Occipital lobe (tissue), 2 donors: ENCODE measurements around the gene CPT1A. TPM values are rescaled to one million over a fixed set of nuclear protein-coding genes. Genes with fewer than 3 reads are reported as not detected.
"Not testable (repeated sequence)": the region's sequence is repeated elsewhere in the genome, so short reads cannot be mapped to it uniquely, and the experiment has no call there.

Experiments
- DNase-seq: peaks from one replicate; lab custom pipeline; 2025; lab: John Stamatoyannopoulos, UW
- total RNA-seq: library from RNA; depleted of rRNA; stranded (reverse); fragments of >200 nt; gene quantifications from one replicate; pipeline ENCODE4 v1.2.3, GENCODE V29; 2014

Gene CPT1A
- 5.5 TPM for total RNA-seq

DNA sequence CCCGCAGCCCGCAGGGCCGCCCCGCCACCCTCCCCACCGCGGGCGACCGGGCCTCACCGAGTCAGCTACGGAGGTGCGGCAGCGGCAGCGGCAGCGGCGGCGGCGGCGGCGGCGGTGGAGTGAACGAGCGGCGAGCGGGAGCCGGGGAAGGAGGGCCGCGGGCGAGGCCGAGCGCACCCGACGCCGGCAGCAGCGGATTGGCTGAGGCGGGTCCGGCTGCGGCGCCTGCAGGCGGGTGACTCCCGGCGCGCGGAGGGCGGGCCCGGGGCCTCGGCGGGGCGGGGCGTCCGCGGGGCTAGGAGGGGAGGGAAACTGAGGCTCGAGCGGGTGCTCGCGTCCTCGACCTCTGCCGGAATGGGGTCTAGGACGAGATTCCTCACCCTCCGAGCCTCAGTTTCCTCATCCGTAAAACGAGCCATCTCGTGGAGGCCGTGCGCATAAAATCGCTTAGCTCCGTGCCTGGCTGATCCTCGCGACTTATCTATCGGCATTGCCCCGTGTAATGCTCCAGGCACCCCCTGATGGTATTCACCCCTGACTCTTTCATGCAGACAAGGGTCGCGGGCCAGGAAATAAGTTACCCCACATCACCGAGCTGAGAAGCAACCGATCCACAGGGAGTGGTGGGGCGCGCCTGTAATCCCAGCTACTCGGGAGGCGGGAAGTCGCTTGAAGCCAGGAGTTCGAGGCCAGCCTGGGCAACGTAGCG, at the start of gene CPT1A:
CPT1A (minus strand) TSS at position 199 of the 709 bp plus-strand sequence. CDS start 26,442 bp downstream, outside the sequence.
- peak; percentile 47 for DNase-seq

DNA sequence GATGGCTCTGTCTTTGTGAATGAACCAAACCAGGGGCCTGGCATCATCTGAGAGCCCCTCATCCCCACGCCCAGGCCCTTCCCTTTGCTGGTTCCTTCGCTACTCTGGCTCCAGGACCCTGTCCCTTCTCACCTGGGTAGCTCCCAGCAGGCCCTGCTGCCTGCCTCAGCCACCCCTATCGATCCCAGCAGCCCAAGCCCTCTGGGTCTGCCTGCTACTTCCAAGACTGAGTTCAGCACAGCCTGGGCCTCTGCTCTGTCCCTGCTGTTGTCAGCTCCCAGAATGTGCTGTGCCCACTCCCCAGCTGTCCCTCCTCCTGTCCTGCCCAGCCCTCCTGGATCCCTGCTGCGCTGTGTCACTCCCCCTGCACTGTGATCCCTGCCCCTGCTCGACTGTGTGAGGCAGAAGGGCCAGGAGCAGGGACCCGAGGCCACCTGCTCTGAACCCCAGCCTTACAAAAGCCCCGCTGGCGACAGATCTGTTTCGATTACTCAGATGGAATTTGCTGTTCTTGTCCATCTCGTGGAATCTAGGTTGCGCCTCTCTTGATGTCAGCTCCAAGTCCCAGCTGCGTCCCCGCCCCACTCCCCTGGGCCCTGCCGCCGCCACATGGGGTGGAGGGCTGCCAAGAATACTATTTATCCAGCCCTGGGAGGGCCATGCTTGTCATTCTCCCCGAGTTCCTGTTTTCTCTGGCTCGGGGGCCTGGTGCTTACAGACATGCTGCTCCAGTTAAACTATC, 48.9 kb upstream of the CPT1A start:
- DNase-seq = peak; percentile 34

GRCh38 chr11:68889948-68890446, 48.3 kb upstream of the CPT1A start:
- no peak for DNase-seq

GRCh38 chr11:68884827-68885226, 43.1 kb upstream of the CPT1A start:
- not testable (repeated sequence) for DNase-seq

- no peak for DNase-seq
These were observed 40.7 kb upstream of the CPT1A start for GRCh38 chr11:68882391-68882790.

DNA sequence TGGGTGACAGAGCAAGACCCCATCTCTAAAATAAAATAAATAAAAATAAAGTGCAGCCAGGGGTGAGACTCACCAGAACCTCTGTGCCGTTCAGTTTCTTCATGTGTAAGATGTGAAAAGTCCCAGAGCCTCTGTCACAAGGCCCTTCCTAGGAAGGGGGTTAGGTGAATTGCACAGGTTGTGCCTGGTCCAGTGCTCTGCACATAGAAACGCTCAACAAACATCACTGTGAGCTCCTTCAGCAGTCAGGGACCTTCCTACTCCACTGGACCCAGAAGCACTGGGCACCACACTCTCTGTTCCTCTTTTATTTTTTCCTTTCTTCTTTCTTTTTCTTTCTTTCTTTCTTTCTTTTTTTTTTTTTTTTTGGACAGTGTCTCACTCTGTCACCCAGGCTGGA, 39.6 kb upstream of the CPT1A start:
- no peak for DNase-seq

DNA sequence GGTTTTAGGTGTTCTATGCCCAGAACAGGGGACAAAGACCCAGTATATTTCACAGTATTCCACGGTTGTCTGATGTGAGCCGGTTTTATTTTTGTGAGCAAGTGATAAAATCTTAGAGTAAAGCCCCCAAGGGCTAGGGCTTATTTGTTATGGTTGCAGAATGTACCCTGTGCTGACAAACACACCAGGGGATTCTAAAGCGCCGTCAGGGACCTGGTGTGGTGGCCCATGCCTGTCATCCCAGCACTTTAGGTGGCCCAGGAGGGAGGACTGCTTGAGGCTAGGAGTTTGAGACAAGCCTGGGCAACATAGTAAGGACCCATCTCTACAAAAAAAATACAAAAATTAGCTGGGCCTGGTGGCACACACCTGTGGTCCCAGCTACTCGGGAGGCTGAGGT, 39.1 kb upstream of the CPT1A start:
- DNase-seq = no peak

DNA sequence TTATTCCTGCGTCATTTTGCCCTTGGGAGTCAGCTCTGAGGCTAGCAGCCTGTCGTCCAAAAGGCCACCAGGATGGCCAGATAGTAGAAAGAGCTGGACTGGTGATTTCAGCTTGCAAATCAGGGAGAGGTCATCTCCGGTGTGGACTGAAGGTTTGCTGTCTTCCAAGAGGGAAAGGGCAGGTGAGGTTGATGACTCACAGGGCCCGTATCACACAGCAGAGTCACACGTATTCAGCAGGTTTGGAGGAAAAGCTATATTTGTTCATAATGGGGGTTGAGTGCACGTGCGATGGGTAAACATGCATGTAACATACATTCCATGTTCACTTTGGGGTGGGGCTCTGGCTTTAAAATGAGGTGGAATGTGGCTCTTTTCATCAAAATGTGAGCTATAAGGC, 36.3 kb upstream of the CPT1A start:
- DNase-seq = no peak

- DNase-seq = no peak
These were observed 30.7 kb upstream of the CPT1A start for GRCh38 chr11:68872216-68873003.

DNA sequence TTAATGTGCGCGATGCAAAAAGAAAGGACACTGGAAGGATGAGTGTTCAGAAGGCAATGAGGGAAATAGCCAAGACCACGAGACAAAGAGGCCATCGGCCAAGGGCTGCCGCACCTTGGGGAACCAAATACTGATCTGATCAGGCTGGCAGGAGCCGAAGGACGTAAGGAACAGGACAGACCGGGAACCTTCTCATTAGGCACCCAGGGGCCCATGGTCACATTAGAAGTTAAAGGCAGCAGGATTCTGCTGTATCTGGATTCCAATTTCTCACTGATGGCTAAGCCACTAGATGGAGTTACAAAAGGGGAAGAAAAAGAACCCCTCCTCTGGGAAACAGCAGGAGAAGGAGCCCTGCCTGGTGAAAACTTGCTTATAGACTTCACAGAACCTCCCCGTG, 28.8 kb upstream of the CPT1A start:
- DNase-seq = no peak

DNA sequence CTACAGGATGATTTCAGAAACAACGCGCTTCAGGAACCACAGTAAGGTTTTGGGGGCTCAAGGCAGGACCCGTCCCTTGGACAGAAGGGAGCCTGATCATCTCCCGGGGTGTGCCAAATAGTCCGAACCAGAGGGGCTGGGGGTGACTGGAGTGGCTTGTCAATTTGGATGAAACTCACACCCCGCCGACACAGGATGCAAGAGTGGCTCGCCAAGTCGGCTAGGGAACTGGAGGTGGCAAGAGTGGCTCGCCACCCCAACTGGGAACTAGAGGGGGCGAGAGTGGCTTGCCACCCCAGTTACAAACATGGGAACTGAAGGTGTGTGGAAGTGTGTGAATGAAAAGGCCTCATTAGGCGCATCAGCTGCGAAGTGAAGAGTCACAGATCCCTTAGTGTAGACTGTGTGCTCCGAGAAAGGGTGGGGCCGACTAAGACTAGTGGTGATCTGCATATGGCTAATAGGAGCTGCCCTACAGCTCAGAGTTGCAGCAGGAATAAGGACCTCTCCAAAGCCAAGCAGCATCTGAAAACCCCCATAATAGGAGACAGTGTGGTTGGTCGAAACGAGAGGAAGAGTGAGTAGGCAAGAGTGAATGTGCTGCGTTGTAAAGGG, 26.6 kb upstream of the CPT1A start:
- DNase-seq = no peak

DNA sequence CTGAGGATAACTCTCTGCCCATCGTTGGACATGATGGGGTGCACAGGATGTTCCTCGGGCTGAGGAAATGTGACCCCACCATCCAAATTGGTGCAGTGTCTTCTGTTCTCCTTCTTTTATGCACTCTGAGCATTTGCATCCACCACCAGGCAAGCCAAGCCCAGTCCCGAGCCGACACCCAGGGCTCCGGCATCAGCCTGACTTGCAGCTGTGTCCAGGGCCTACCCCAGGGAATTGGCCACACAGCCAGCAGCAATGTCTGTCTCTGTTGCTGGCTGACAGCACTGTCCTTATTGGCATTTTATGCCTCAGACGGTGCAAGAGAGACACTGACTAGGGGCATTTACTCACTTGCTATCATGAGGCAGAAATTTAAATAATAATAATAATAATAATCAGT, 25.4 kb upstream of the CPT1A start:
- no peak for DNase-seq

DNA sequence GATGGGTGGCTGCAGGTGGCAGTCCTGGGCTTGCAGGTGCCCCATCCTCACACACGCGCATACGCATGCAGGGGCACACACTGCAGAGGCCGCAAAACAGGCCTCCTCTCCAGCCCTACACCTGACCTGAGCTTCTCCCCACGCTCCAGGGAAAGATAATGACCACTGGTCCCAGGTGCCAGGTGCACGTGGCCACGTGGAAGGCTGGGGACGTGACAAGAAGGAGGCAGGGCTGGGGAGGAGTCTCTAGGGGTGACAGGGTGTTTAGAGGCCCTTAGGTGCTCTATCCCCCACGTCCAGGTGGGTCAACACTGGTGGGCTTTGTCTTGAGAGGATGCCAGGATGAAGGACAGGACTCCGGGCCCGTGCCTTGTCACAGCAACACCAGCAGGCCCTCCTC, 23.5 kb upstream of the CPT1A start:
- DNase-seq = no peak

DNA sequence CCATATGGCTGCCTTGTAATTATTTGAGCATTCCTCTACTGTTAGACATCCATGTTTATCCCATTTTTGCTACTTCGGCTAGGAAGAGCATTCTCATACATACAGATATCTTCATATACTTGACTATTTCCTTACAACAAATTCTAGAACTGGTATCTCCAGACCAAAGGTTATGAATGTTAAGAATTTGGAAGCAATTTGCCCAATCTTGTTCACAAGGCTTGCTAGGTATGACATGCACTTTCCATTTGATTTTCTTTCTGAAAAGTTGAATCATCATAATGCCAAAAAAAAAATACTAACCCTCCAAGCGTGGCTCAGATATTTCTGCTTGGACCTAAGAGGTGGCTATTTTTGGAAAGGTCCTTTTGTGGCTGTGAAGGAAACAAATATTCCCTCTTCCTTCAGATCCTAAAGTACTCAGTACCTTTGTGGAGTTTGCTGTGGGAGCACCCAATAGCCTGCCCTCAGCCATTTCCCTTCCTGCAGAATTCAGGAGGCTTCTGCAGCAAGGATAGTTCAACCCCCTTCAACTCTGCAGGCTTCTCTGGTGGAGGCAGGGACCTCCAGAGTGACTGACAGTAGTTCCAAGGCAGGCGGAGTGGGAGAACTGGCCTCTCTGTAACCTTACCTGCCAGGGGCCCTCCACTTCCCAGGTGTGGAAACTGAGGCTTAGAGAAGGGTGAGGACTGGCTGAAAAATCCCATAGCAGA, 22.0 kb upstream of the CPT1A start:
- no peak for DNase-seq

DNA sequence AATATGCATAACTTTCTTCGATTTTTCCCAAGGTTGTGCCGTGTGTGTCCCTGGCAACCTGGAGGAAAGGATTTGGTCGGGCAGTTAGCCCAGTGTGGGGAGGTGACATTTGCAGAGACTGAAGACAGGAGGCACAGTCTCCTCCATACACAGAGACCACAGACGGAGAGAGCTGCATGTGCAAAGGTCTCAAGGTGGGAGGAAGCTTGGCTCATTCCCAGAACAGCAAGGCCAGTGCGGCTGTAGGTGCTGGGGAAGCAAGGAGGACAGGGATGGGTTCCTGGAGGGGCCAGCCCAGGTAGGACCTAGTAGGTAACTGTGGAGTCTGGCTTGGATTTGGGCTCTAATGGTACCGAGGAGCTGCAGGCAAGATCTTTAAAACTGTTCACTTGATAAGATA, 20.7 kb upstream of the CPT1A start:
- no peak for DNase-seq

DNA sequence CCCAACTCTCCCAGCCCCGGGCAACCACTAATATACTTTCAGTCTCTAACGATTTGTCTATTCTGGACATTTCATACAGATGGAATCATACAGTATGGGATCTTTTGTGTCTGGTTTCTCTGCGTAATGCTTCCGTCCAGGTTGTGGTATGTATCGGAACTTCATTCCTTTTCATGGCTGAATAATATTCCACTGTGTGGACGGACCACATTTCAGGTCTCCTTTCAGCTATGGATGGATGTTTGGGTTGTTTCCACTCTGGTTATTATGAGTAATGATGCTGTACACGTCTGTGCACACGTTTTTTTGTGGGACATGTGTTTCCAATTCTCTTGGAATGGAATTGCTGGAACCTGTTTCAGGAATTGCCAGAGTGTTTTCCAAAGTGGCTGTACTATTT, 17.4 kb upstream of the CPT1A start:
- DNase-seq = no peak

DNA sequence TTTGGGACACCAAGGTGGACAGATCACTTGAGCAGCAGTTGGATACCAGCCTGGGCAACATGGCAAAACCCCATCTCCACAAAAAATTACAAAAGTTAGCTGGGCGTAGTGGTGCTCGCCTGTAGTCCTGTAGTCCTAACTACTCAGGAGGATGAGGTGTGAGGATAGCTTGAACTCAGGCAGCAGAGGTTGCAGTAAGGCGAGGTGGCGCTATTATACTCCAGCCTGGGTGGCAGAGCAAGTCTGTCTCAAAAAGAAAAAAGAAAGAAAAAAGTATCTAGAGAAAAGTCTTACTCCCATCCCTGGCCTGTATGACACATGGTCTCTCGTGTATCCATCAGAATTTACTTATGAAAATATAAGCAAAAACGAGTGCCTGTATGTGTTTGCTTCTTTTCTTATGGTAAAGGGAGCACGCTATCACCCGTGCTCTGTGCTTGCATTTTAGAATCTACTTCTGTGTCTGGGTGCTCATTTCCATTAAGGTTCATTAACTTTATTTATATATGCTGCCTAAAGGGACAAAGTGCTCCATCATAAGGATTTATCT, 15.4 kb upstream of the CPT1A start:
- no peak for DNase-seq

DNA sequence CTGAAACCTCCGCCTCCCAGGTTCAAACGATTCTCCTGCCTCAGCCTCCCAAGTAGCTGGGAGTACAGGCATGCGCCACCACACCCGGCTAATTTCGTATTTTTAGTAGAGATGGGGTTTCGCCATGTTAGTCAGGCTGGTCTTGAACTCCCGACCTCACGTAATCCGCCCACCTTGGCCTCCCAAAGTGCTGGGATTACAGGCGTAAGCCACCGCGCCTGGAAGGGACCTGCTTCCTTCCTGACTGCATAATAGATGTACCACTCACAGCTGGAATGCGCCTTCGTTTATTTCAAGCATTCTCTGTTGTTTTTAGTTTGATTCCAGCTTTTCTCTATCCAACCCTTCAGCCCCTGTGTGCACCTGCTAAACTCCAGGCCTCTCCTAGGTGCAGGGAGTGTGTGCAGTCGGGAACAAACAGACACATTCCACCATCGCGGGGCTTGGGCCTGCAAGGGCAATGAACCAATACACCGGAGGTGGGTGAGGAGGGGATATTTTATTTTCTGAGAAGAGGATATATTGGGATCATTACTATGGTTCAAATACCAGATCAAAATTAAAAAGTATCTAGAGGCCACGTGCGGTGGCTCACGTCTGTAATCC, 14.8 kb upstream of the CPT1A start:
- DNase-seq = not testable (repeated sequence)

DNA sequence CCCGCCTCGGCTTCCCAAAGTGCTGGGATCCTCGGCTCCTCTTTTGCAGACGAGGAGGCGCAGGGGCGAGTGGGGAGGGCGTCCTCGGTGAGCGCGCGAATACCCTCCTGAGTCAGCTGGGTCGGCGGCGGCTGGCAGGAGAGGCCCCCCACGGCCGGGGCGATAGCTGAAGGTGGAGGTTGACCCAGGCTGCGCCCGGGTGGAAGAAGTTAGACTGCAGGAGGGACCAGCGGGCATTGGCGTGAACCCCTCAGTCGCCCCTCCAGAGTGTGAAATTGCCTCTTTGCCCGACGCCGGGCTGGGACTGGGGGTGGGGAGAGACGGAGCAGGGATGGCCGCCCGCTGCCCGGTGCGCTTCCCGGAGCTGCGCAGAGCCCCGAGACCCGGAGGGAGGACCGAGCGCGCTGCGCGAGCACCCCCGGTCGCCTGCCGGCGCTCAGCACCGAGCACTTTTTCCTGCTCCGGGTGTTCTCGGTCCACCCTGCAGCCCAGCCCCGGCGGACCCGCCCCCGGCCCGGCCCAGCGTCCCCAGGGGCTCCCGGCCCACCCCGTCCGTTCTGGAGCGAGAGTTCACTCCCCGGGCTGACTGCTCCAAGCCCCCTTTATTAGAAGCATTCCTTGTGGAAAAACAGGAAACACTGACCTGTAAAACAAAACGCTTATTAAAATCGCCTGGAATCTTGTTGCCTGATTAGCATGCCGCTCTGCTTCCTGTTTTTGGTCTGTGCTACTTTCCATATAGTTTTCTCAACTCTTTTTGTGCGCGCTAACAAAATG, 13.7 kb upstream of the CPT1A start:
- no peak for DNase-seq
